Left ventricle myocardium inferior (tissue), 1 donor: Measurements from ENCODE around the gene PAPSS2. TPM values are rescaled to one million over a fixed set of nuclear protein-coding genes. Genes with fewer than 3 reads are reported as not detected.

Experiments used
- DNase-seq: peaks from one replicate; pipeline ENCODE4 v3.0.0-alpha.2; 2020
- H3K27ac ChIP-seq: fragments of 200-600 bp; replicated peaks from 2 replicates; pipeline ENCODE4 v1.8.0; 2021
- H3K27me3 ChIP-seq: fragments of 200-600 bp; 2 replicates; pipeline ENCODE4 v1.8.0; 2021; ENCODE audit warnings: low read depth
- H3K36me3 ChIP-seq: fragments of 200-600 bp; 2 replicates; pipeline ENCODE4 v1.8.0; 2021
- H3K4me1 ChIP-seq: fragments of 200-600 bp; 2 replicates; pipeline ENCODE4 v1.8.0; 2021
- H3K4me3 ChIP-seq: fragments of 200-600 bp; 2 replicates; pipeline ENCODE4 v1.8.0; 2021; ENCODE audit warnings: mild to moderate bottlenecking, moderate library complexity
- H3K9me3 ChIP-seq: fragments of 200-600 bp; replicated peaks from 2 replicates; pipeline ENCODE4 v1.8.0; 2021
- intact Hi-C: fragments of 100-400 bp; cut with micrococcal nuclease; formaldehyde crosslinking; loops from one replicate; pipeline ENCODE4 v1.11.0; 2022
- total RNA-seq: library from RNA; stranded (reverse); fragmentation: NEBNext Ultra II Directional; extraction: Animal tissue kit (Norgen Biotek cat#: 25700); gene quantifications from one replicate; pipeline ENCODE4 v1.2.1, GENCODE V29; 2021
- TF ChIP-seq, protein P1 (sequence below): fragments of 200-600 bp; IDR thresholded peaks from 2 replicates; pipeline ENCODE4 v1.8.0; 2021; ENCODE audit warnings: antibody characterized with exemption, mild to moderate bottlenecking, borderline replicate concordance
- donor health status: DM: no; HTN: yes; CAD: no; lungs with severe emphysema.

PAPSS2 gene
- total RNA-seq, 1 donor from 2014 or later: 10.6 TPM

DNA sequence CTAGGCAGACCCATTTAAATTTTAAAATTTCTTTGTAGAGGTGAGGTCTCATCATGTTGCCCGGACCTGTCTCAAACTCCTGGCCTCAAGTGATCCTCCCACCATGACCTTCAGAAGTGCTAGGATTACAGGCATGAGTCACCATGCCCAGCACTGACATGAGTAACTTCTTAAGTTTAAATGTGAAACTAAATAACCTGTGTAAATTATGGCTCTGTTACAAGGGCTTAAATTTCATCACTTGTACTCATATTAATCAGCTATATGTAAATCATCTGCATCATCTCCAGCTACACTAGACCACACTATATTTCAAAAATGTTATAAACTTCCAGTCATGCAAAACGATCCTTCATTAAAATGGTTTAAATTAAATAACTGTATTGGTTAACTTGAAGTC is 102.2 kb downstream of the PAPSS2 start:
- DNase-seq: no peak
- H3K27ac ChIP-seq: no peak overlapping the region
- intact Hi-C loops: no loop called here
- H3K4me3 ChIP-seq: no peak overlapping the region
- peaks cover 33% of the 10 kb centered on the region for H3K36me3 ChIP-seq
- TF ChIP-seq, protein P1, sequence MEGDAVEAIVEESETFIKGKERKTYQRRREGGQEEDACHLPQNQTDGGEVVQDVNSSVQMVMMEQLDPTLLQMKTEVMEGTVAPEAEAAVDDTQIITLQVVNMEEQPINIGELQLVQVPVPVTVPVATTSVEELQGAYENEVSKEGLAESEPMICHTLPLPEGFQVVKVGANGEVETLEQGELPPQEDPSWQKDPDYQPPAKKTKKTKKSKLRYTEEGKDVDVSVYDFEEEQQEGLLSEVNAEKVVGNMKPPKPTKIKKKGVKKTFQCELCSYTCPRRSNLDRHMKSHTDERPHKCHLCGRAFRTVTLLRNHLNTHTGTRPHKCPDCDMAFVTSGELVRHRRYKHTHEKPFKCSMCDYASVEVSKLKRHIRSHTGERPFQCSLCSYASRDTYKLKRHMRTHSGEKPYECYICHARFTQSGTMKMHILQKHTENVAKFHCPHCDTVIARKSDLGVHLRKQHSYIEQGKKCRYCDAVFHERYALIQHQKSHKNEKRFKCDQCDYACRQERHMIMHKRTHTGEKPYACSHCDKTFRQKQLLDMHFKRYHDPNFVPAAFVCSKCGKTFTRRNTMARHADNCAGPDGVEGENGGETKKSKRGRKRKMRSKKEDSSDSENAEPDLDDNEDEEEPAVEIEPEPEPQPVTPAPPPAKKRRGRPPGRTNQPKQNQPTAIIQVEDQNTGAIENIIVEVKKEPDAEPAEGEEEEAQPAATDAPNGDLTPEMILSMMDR: no peak
- H3K4me1 ChIP-seq: peaks cover 28% of the 10 kb centered on the region
- no peaks in the 10 kb centered on the region for H3K27me3 ChIP-seq
- no peaks in the 10 kb centered on the region for H3K9me3 ChIP-seq

DNA sequence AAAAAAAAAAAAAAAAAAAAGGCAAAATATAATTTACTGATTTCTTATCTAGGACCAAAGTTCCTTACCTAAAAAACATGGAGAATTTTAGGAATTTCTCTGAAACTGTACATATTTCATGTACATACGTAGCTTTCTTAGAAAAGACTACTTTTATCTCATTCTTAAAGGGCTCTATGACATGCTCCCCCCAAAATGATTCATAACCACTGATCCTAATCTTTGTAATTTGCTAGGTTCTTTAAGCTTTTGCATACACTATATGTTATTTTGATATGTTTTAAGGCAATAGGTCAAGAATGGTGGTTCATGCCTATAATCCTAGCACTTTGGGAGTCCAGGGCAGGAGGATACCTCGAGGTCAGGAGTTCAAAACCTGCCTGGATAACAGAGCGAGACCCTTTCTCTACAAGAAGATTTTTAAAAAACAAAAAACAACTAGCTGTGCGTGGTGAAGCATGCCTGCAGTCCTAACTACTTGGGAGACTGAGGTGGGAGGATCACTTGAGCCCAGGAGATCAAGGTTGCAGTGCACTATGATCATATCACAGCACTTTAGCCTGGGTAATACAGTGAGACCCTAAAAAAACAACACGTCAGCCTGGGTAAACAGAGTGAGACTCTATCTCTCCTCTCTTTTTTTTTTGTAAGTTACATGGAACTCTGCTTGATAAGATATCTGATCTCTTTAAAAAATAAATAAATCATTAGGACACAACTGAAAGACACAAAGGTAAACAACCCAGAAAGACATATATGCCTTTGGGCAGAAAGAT is 103.6 kb downstream of the PAPSS2 start:
- no peaks in the 10 kb centered on the region for H3K9me3 ChIP-seq
- intact Hi-C loops: no loop called here
- TF ChIP-seq, protein P1: no peak
- no peak overlapping the region for H3K4me3 ChIP-seq
- H3K36me3 ChIP-seq: peaks cover 46% of the 10 kb centered on the region
- H3K27ac ChIP-seq: no peak overlapping the region
- no peak for DNase-seq
- no peaks in the 10 kb centered on the region for H3K27me3 ChIP-seq
- H3K4me1 ChIP-seq: peaks cover 15% of the 10 kb centered on the region

DNA sequence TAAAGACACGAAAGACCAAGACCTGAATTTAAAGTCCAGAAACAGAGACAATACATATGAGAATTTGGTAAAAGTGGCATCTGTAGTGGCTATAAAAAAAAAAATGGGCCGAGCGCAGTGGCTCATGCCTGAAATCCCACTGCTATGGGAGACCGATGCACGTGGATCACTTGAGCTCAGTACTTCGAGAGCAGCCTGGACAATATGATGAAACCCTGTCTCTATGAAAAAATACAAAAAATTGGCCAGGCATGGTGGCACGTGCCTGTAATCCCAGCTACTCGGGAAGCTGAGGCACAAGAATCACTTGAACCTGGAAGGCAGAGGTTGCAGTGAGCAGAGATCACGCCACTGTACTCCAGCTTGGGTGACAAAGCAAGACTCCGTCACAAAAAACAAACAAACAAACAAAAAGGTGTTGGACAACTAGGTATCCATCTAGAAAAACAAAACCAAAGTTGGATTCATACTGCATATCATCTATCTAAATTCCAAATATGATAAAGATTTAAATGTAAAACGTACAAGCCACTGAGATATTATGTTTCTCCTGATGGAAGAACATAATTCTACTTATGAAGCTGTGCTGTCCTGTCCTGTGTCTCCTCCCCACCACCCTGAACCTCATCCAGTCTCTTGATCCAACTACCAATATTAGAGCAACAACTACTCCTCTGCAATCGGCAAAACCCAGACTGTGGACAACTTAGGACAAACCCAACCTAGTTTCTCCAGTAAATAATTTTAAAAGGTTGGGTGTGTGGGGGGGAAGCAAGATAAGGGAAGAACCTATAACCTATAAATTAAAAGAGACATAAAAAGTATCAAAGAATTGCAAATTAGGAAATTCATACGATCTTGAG is 104.6 kb downstream of the PAPSS2 start:
- TF ChIP-seq, protein P1: no peak
- peaks cover 51% of the 10 kb centered on the region for H3K36me3 ChIP-seq

DNA sequence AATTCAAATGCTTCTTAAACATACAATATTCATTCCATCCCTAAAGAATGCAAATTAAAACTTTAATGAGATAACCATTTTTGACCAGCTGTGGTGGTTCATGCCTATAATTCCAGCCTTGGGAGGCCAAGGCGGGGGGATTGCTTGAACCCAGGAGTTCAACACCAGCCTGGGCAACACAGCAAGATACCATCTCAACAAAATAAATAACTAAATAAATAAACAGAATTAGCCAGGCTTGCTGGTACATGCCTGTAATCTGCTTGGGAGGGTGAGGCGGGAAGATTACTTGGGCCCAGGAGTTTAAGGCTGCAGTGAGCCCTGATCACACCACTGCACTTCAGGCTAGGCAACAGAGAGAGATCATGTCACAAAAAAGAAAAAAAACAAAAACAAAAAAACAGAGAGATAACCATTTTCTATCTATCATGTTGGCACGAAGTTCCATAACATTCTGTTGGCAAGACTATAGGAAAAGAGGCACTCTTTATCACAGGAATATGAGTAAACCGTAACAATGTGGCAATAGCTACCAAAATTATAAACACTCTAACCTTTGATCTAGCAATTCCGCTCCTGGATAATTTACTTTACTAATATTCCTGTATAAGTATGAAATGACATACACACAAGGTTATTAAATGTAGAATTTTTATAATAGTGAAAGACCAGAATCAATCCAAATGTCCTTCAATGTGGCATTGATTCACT is 106.1 kb downstream of the PAPSS2 start:
- intact Hi-C loops: no loop called here
- Histone ChIP-seq H3K4me3 (no peak overlapping the region), H3K4me1 (no peaks in the 10 kb centered on the region), H3K36me3 (peaks cover 54% of the 10 kb centered on the region), H3K9me3 (no peaks in the 10 kb centered on the region), H3K27me3 (no peaks in the 10 kb centered on the region), H3K27ac (no peak overlapping the region)
- TF ChIP-seq, protein P1: no peak
- no peak for DNase-seq

More for the DNA sequence above, 104.6 kb downstream of the PAPSS2 start:
- peaks cover 10% of the 10 kb centered on the region for H3K4me1 ChIP-seq
- no peak overlapping the region for H3K4me3 ChIP-seq
- no peaks in the 10 kb centered on the region for H3K27me3 ChIP-seq
- no peak for DNase-seq
- H3K9me3 ChIP-seq: no peaks in the 10 kb centered on the region
- intact Hi-C loops: no loop called here
- H3K27ac ChIP-seq: no peak overlapping the region

DNA sequence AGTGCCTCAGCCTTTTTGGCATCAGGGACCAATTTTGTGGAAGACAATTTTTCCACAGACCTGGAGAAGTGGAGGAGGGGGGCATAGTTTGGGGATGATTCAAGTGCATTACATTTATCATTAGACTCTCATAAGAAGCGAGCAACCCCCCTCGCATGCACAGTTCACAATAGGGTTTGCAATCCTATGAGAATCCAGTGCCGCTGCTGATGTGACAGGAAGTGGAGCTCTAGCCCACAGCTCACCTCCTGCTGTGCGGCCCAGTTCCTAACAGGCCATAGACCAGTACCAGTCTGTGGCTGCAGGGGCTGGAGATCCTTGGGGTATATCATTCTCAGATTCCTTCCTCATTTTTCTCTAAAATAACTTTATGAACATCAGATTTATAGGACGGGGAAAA is 107.6 kb downstream of the PAPSS2 start:
- Histone ChIP-seq H3K4me1 (no peaks in the 10 kb centered on the region), H3K4me3 (no peak overlapping the region), H3K27ac (no peak overlapping the region), H3K27me3 (no peaks in the 10 kb centered on the region), H3K9me3 (no peaks in the 10 kb centered on the region), H3K36me3 (peaks cover 54% of the 10 kb centered on the region)
- DNase-seq: no peak
- intact Hi-C loops: no loop called here
- TF ChIP-seq, protein P1: no peak
